Liver (tissue), 9 donors: ENCODE results near the gene GDF2. TPM values are rescaled to one million over a fixed set of nuclear protein-coding genes. Genes with fewer than 3 reads are reported as not detected.

Experiments
- DNase-seq: peaks from one replicate; pipeline ENCODE4 v3.0.0-alpha.2; 2017; ENCODE audit warnings: low spot score
- H3K27ac ChIP-seq, 2 donors: one replicate each; pipeline ENCODE4 v1.7.0; 2013; ENCODE audit warnings: inconsistent platforms in 2 of 2, low read length in 2 of 2, control low read depth in 1 of 2, low read depth in 1 of 2, mild to moderate bottlenecking in 1 of 2
- H3K27me3 ChIP-seq, 4 donors: one replicate each; pipeline versions ENCODE4 v1.6.1 to v1.7.0; 2013; ENCODE audit warnings: low read length in 3 of 4, inconsistent platforms in 1 of 4, mild to moderate bottlenecking in 1 of 4, moderate library complexity in 1 of 4; ENCODE audit not compliant: control insufficient read depth in 4 of 4, insufficient read depth in 4 of 4
- H3K36me3 ChIP-seq, 4 donors: one replicate each; pipeline versions ENCODE4 v1.6.1 to v1.7.0; 2013; ENCODE audit warnings: low read length in 3 of 4, mild to moderate bottlenecking in 3 of 4, low read depth in 1 of 4, moderate library complexity in 1 of 4; ENCODE audit not compliant: control insufficient read depth in 4 of 4, insufficient read depth in 3 of 4
- H3K4me1 ChIP-seq, 4 donors: one replicate each; pipeline versions ENCODE4 v1.6.1 to v1.7.0; 2013; ENCODE audit warnings: low read length in 3 of 4, mild to moderate bottlenecking in 3 of 4, moderate library complexity in 1 of 4; ENCODE audit not compliant: control insufficient read depth in 4 of 4, insufficient read depth in 4 of 4
- H3K4me3 ChIP-seq, 3 donors: one replicate each; pipeline versions ENCODE4 v1.6.1 to v1.7.0; 2013; ENCODE audit warnings: low read length in 3 of 3, control low read depth in 1 of 3, low read depth in 1 of 3, mild to moderate bottlenecking in 1 of 3
- H3K9ac ChIP-seq, 2 donors: one replicate each; pipeline ENCODE4 v1.7.0; 2013; ENCODE audit warnings: low read length in 2 of 2, mild to moderate bottlenecking in 2 of 2, moderate library complexity in 2 of 2, control low read depth in 1 of 2, low read depth in 1 of 2
- H3K9me3 ChIP-seq, 4 donors: one replicate each; pipeline versions ENCODE4 v1.6.1 to v1.7.0; 2013; ENCODE audit warnings: low read length in 3 of 4; ENCODE audit not compliant: control insufficient read depth in 4 of 4
- ATF3 ChIP-seq: IDR thresholded peaks from 2 replicates; pipeline ENCODE4 v1.6.1; 2016; ENCODE audit warnings: antibody characterized with exemption
- CTCF ChIP-seq: fragments of 150-350 bp; IDR thresholded peaks from 2 replicates; pipeline ENCODE4 v1.5.1; 2017; ENCODE audit warnings: improper control_type of control experiment, low read depth, low read length; ENCODE audit not compliant: missing input control
- EGR1 ChIP-seq, 2 donors: IDR thresholded peaks; 2 replicates each; pipeline ENCODE4 v1.6.1; 2016 to 2018; ENCODE audit warnings: antibody characterized with exemption in 2 of 2, low read depth in 2 of 2
- FOXA1 ChIP-seq: IDR thresholded peaks from 2 replicates; pipeline ENCODE4 v1.6.1; 2016; ENCODE audit warnings: antibody characterized with exemption
- FOXA2 ChIP-seq: IDR thresholded peaks from 2 replicates; pipeline ENCODE4 v1.6.1; 2016; ENCODE audit warnings: antibody characterized with exemption
- GABPA ChIP-seq, 2 donors: IDR thresholded peaks in 1 of 2; conservative IDR thresholded peaks in 1 of 2; 2 replicates each; pipeline ENCODE4 v1.6.1; 2016; ENCODE audit warnings: antibody characterized with exemption in 2 of 2, mild to moderate bottlenecking in 1 of 2, moderate library complexity in 1 of 2
- HNF4A ChIP-seq, 2 donors: conservative IDR thresholded peaks; 2 replicates each; pipeline ENCODE4 v1.6.1; 2016; ENCODE audit warnings: antibody characterized with exemption in 2 of 2, mild to moderate bottlenecking in 2 of 2
- HNF4G ChIP-seq: IDR thresholded peaks from 2 replicates; pipeline ENCODE4 v1.6.1; 2016; ENCODE audit warnings: antibody characterized with exemption
- JUND ChIP-seq, 2 donors: IDR thresholded peaks; 2 replicates each; pipeline ENCODE4 v1.6.1; 2016; ENCODE audit warnings: antibody characterized with exemption in 2 of 2
- MAX ChIP-seq: IDR thresholded peaks from 2 replicates; pipeline ENCODE4 v1.6.1; 2016; ENCODE audit warnings: antibody characterized with exemption
- NR2F2 ChIP-seq: IDR thresholded peaks from 2 replicates; pipeline ENCODE4 v1.6.1; 2016; ENCODE audit warnings: antibody characterized with exemption
- RAD21 ChIP-seq, 2 donors: IDR thresholded peaks; 2 replicates each; pipeline ENCODE4 v1.6.1; 2016; ENCODE audit warnings: antibody characterized with exemption in 2 of 2, mild to moderate bottlenecking in 2 of 2
- REST ChIP-seq: IDR thresholded peaks from 2 replicates; pipeline ENCODE4 v1.6.1; 2016; ENCODE audit warnings: antibody characterized with exemption, mild to moderate bottlenecking
- RXRA ChIP-seq, 2 donors: IDR thresholded peaks; 2 replicates each; pipeline ENCODE4 v1.6.1; 2017 to 2018; ENCODE audit warnings: antibody characterized with exemption in 2 of 2, mild to moderate bottlenecking in 1 of 2
- SP1 ChIP-seq: IDR thresholded peaks from 2 replicates; pipeline ENCODE4 v1.6.1; 2018; ENCODE audit warnings: antibody characterized with exemption, mild to moderate bottlenecking
- TAF1 ChIP-seq: conservative IDR thresholded peaks from 2 replicates; pipeline ENCODE4 v1.6.1; 2016; ENCODE audit warnings: antibody characterized with exemption, mild to moderate bottlenecking
- YY1 ChIP-seq: IDR thresholded peaks from 2 replicates; pipeline ENCODE4 v1.6.1; 2016; ENCODE audit warnings: antibody characterized with exemption, mild to moderate bottlenecking
- ZBTB33 ChIP-seq: IDR thresholded peaks from 2 replicates; pipeline ENCODE4 v1.6.1; 2016; ENCODE audit warnings: antibody characterized with exemption
- WGBS: extraction: QIAGEN DNeasy Blood & Tissue Kit; methylation state at CpG from one replicate; pipeline ENCODE4 v1.1.7; 2013; 5-methylcytosine and 5-hydroxymethylcytosine counted together
- polyA plus RNA-seq, 2 donors: library from polyadenylated mRNA; stranded (reverse) in 1 of 2; unstranded in 1 of 2; fragments of 200-250 nt in 1 of 2; fragments of >200 nt in 1 of 2; fragmentation: Nextera tagmentation in 1 of 2; extraction: Ambion mirVana in 1 of 2; gene quantifications; one replicate each; pipeline versions ENCODE4 v1.2.1 to v1.2.3, GENCODE V29; 2013 to 2015
- total RNA-seq, 2 donors: library from RNA; depleted of rRNA; stranded (reverse); fragments of >200 nt; gene quantifications; one replicate each; pipeline ENCODE4 v1.2.3, GENCODE V29; 2014
- donor health status: healthy.
- donor health status: healthy.
- donor health status: healthy.
- donor health status: healthy.
- donor health status: healthy.

Gene GDF2
- total and polyA plus RNA-seq, 4 donors = 5.6 to 26.9 (median 14.5) TPM

GRCh38 chr10:47323636-47324296 lies 1.5 kb downstream of the GDF2 start:
- TF ChIP-seq ZBTB33 = no peak
- no peak for TF ChIP-seq EGR1 (IDR thresholded peaks at IDR 0.05; ENCODE audit: low read depth in 2 of 2)
- no peak for TF ChIP-seq NR2F2
- no peak for TF ChIP-seq RAD21 (IDR thresholded peaks at IDR 0.05)
- no peak for TF ChIP-seq FOXA1
- no peak for TF ChIP-seq SP1
- TF ChIP-seq HNF4G = no peak
- no peak for TF ChIP-seq GABPA (IDR thresholded peaks at IDR 0.05 in 1 of 2, conservative IDR thresholded peaks at IDR 0.05 in 1 of 2)
- TF ChIP-seq FOXA2 = no peak
- no peak for TF ChIP-seq HNF4A (conservative IDR thresholded peaks at IDR 0.05)
- no peak for TF ChIP-seq TAF1
- TF ChIP-seq REST = no peak
- no peak for TF ChIP-seq JUND (IDR thresholded peaks at IDR 0.05)
- no peak for TF ChIP-seq RXRA (IDR thresholded peaks at IDR 0.05)
- no peak for TF ChIP-seq MAX
- no peak for TF ChIP-seq CTCF
- no peak for TF ChIP-seq ATF3
- TF ChIP-seq YY1 = no peak
- H3K4me3 ChIP-seq = no peak overlapping the region
- no peaks in the 10 kb centered on the region for H3K9me3 ChIP-seq
- H3K4me1 ChIP-seq = no peaks in the 10 kb centered on the region
- H3K36me3 ChIP-seq = no peaks in the 10 kb centered on the region
- 63% methylated on average over 5 of the region's 5 CpGs for WGBS
- H3K27ac ChIP-seq = no peak overlapping the region
- DNase-seq = no peak
- H3K9ac ChIP-seq = no peak overlapping the region
- H3K27me3 ChIP-seq = no peaks in the 10 kb centered on the region
